GM21423 (cell line): Measurements from ENCODE around the gene RYR2.
"Not testable (repeated sequence)": the region's sequence is repeated elsewhere in the genome, so short reads cannot be mapped to it uniquely, and the experiment has no call there.

ENCODE experiments used
- ATAC-seq: cut with Tn5 transposase; IDR thresholded peaks from one replicate; pipeline ENCODE4 v1.9.1; 2021; ENCODE audit warnings: mild to moderate bottlenecking, moderate library complexity; ENCODE audit not compliant: unreplicated experiment

Gene RYR2

GRCh38 chr1:237820634-237821033 lies 778.6 kb downstream of the RYR2 start:
- ATAC-seq, result not testable (repeated sequence)

- no peak for ATAC-seq
Measured at GRCh38 chr1:237832858-237833257, 790.9 kb downstream of the RYR2 start.

- no peak for ATAC-seq
Measured at GRCh38 chr1:237834048-237834447, 792.1 kb downstream of the RYR2 start.

- no peak for ATAC-seq
Measured at GRCh38 chr1:237834461-237834860, 792.5 kb downstream of the RYR2 start.

GRCh38 chr1:237838320-237838719 lies 796.3 kb downstream of the RYR2 start:
- ATAC-seq, result no peak

- ATAC-seq, result no peak
Measured at GRCh38 chr1:237838904-237839534, 797.0 kb downstream of the RYR2 start.

GRCh38 chr1:237841485-237841884 lies 799.5 kb downstream of the RYR2 start:
- ATAC-seq, result no peak

GRCh38 chr1:237843516-237843915 lies 801.5 kb downstream of the RYR2 start:
- not testable (repeated sequence) for ATAC-seq

GRCh38 chr1:237851210-237851845 lies 809.3 kb downstream of the RYR2 start:
- no peak for ATAC-seq

- no peak for ATAC-seq
Measured at GRCh38 chr1:237852342-237852741, 810.4 kb downstream of the RYR2 start.

- ATAC-seq, result no peak
Measured at GRCh38 chr1:237857455-237857854, 815.5 kb downstream of the RYR2 start.

- no peak for ATAC-seq
Measured at GRCh38 chr1:237858992-237859391, 817.0 kb downstream of the RYR2 start.

GRCh38 chr1:237861944-237862343 lies 820.0 kb downstream of the RYR2 start:
- ATAC-seq, result no peak

GRCh38 chr1:237863234-237863633 lies 821.2 kb downstream of the RYR2 start:
- ATAC-seq, result no peak

- peak; percentile 86 for ATAC-seq
Measured at GRCh38 chr1:237864338-237865244, 822.6 kb downstream of the RYR2 start.

- ATAC-seq, result no peak
Measured at GRCh38 chr1:237867380-237867888, 825.5 kb downstream of the RYR2 start.

- ATAC-seq, result no peak
Measured at GRCh38 chr1:237868817-237869600, 827.0 kb downstream of the RYR2 start.

- no peak for ATAC-seq
Measured at GRCh38 chr1:237873487-237874211, 831.7 kb downstream of the RYR2 start.

GRCh38 chr1:237875291-237875690 lies 833.3 kb downstream of the RYR2 start:
- no peak for ATAC-seq

GRCh38 chr1:237877631-237878030 lies 835.6 kb downstream of the RYR2 start:
- ATAC-seq, result no peak
